ENCODE measurements around the gene LRRC70. TPM values are rescaled to one million over a fixed set of nuclear protein-coding genes. Genes with fewer than 3 reads are reported as not detected.

Gene LRRC70
- polyA plus RNA-seq, 4 donors: 1.4 to 4.9 (median 3.0) TPM; not detected in 1

DNA sequence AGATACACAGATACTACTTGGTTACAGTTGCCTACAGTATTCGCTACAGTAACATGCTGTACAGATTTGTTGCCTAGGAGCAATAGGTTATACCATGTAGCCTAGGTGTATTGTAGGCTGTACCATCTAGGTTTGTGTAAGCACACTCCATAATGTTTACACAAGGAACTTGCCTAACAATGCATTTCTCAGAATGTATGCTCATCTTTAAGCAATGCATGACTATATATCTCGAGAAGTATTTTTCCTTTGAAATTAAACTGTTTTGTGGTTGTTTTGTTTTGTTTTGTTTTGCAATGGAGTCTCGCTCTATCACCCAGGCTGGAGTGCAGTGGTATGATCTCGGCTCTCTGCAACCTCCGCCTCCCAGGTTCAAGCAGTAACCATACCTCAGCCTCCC, 25.3 kb downstream of the LRRC70 start:
- Histone ChIP-seq H3K9me3 (ENCODE audit: control insufficient read depth in 2 of 2, insufficient read depth in 1 of 2, low read depth in 1 of 2, low read length in 1 of 2) (no peaks in the 10 kb centered on the region), H3K27me3 (ENCODE audit: control insufficient read depth in 3 of 3, insufficient read depth in 3 of 3, low read length in 3 of 3) (no peaks in the 10 kb centered on the region), H3K4me1 (ENCODE audit: control insufficient read depth in 3 of 3, insufficient read depth in 2 of 3, low read depth in 1 of 3, low read length in 2 of 3) (no peaks in the 10 kb centered on the region), H3K4me3 (ENCODE audit: low read depth in 1 of 3, low read length in 3 of 3) (no peak overlapping the region), H3K27ac (ENCODE audit: low read depth in 1 of 3, low read length in 2 of 3) (no peak overlapping the region), H3K36me3 (ENCODE audit: control insufficient read depth in 3 of 3, insufficient read depth in 2 of 3, low read depth in 1 of 3, low read length in 3 of 3) (peaks cover 0 to 2% (median 1%) of the 10 kb centered on the region in 3 donors)
- DNase-seq (no peak), FAIRE-seq (no peak)
- 98% methylated on average over 5 of the region's 5 CpGs for WGBS, 3 donors

DNA sequence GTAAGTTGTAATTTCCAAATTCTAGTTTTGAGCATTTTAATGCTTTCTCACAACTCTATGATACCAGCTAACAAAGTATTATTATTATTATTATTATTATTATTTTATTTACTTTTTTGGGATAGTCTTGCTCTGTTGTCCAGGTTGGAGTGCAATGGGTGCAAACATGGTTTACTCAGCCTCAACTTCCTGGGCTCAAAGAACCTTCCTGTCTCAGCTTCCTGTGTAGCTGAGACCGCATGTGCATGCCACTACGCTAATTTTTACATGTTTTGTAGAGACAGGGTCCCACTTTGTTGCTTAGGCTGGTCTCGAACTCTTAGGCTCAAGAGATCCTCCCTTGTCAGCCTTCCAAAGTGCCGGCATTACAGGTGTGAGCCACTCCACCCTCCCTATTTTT, 27.0 kb downstream of the LRRC70 start:
- WGBS, 3 donors: 91 to 97% (median 93%) methylated on average over 4 of the region's 4 CpGs
- Histone ChIP-seq H3K27ac (ENCODE audit: low read depth in 1 of 3, low read length in 2 of 3) (no peak overlapping the region), H3K9me3 (ENCODE audit: control insufficient read depth in 2 of 2, insufficient read depth in 1 of 2, low read depth in 1 of 2, low read length in 1 of 2) (no peaks in the 10 kb centered on the region), H3K4me1 (ENCODE audit: control insufficient read depth in 3 of 3, insufficient read depth in 2 of 3, low read depth in 1 of 3, low read length in 2 of 3) (no peaks in the 10 kb centered on the region), H3K4me3 (ENCODE audit: low read depth in 1 of 3, low read length in 3 of 3) (no peak overlapping the region), H3K36me3 (ENCODE audit: control insufficient read depth in 3 of 3, insufficient read depth in 2 of 3, low read depth in 1 of 3, low read length in 3 of 3) (peaks cover 0 to 7% (median 1%) of the 10 kb centered on the region in 3 donors), H3K27me3 (ENCODE audit: control insufficient read depth in 3 of 3, insufficient read depth in 3 of 3, low read length in 3 of 3) (no peaks in the 10 kb centered on the region)
- DNase-seq (no peak), FAIRE-seq (peak; percentile 36)

DNA sequence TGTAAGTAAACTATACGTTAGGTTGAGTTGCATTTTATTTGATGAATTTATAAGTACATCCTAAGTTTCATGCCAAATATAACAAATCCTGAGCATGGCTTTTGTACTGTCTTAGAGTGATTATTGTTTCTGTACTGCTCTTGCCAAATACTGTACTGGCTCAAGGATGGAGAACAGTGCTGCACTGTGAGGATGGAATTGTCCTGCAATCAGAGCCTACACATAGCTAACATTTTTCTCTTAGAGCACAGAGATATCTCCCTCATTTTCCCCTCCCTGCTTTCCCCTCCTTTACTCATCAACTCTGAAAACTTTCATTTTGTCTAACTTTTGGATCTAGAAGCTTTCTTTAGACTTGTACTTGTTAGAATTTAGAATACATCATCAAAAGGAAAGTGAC, 28.3 kb downstream of the LRRC70 start:
- H3K27me3 ChIP-seq (ENCODE audit: control insufficient read depth in 3 of 3, insufficient read depth in 3 of 3, low read length in 3 of 3): no peaks in the 10 kb centered on the region
- H3K9me3 ChIP-seq (ENCODE audit: control insufficient read depth in 2 of 2, insufficient read depth in 1 of 2, low read depth in 1 of 2, low read length in 1 of 2): no peaks in the 10 kb centered on the region
- H3K4me1 ChIP-seq (ENCODE audit: control insufficient read depth in 3 of 3, insufficient read depth in 2 of 3, low read depth in 1 of 3, low read length in 2 of 3): no peaks in the 10 kb centered on the region
- peaks cover 0 to 7% (median 1%) of the 10 kb centered on the region in 3 donors for H3K36me3 ChIP-seq (ENCODE audit: control insufficient read depth in 3 of 3, insufficient read depth in 2 of 3, low read depth in 1 of 3, low read length in 3 of 3)
- WGBS, 3 donors: 76 to 94% (median 88%) methylated on average over 1 of the region's 1 CpG
- no peak for FAIRE-seq
- no peak for DNase-seq
- H3K4me3 ChIP-seq (ENCODE audit: low read depth in 1 of 3, low read length in 3 of 3): no peak overlapping the region
- no peak overlapping the region for H3K27ac ChIP-seq (ENCODE audit: low read depth in 1 of 3, low read length in 2 of 3)

DNA sequence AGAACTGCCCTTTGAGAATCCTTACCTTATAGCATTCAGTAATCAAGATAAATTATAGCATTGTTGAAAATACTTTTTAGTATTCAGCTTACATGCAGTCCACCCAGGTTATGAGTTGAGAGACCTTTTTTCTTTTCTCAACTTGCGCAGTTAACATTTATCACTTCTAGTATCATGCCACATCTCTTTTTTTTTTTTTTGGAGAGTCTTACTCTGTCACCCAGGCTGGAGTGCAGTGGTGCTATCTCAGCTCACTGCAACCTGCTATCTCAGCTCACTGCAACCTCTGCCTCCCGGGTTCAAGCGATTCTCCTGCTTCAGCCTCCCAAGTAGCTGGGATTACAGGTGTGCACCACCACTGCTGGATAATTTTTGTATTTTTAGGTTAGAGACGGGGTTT, 29.0 kb downstream of the LRRC70 start:
- H3K4me1 ChIP-seq (ENCODE audit: control insufficient read depth in 3 of 3, insufficient read depth in 2 of 3, low read depth in 1 of 3, low read length in 2 of 3): no peaks in the 10 kb centered on the region
- FAIRE-seq: no peak

DNA sequence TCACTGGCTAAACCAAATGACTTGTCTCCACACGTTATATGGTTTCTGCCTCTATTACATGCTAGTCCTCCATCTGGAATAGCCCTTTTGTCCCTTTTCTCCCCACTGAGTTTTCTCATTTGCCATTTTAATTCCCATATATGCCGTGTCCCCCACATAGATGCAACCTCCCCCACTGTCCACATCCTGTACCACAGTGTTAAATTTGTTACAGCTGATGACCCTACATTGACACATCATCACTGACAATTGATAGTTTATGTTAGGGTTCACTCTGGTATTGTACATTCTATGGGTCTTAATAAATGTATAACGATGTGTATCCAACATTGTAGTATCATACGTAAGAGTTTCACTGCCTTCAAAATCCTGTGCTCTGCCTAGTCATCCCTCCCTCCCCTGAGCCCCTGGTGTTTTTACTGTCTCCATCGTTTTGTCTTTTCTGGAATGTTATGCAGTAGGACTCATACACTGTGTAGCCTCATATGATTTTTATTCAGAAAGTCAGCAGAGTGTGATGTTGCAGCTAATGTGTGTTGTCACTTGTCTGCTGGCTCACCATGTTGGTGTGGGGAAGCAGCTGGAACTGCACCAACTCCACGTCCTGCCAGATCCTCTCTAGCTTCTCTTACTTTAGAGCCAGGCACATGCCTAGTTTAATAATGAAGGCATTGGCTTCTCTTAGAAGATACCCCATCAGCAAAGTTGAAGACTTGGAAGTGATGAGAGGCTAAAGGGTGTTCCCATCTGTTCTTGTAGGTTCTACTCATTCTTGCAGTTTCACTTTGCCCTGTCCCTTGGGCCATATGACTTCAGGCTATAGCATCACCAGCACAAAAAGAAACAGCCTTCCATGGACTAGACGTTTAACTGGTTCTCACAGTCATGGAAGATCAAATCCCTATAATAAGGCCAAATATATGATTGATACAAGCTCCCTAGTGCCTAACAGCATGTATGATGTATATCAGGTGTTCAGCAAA, 30.2 kb downstream of the LRRC70 start:
- Histone ChIP-seq H3K4me3 (ENCODE audit: low read depth in 1 of 3, low read length in 3 of 3) (no peak overlapping the region), H3K9me3 (ENCODE audit: control insufficient read depth in 2 of 2, insufficient read depth in 1 of 2, low read depth in 1 of 2, low read length in 1 of 2) (no peaks in the 10 kb centered on the region), H3K27me3 (ENCODE audit: control insufficient read depth in 3 of 3, insufficient read depth in 3 of 3, low read length in 3 of 3) (no peaks in the 10 kb centered on the region), H3K27ac (ENCODE audit: low read depth in 1 of 3, low read length in 2 of 3) (no peak overlapping the region), H3K36me3 (ENCODE audit: control insufficient read depth in 3 of 3, insufficient read depth in 2 of 3, low read depth in 1 of 3, low read length in 3 of 3) (peaks cover 0 to 7% (median 0%) of the 10 kb centered on the region in 3 donors), H3K4me1 (ENCODE audit: control insufficient read depth in 3 of 3, insufficient read depth in 2 of 3, low read depth in 1 of 3, low read length in 2 of 3) (no peaks in the 10 kb centered on the region)
- no peak for FAIRE-seq
- WGBS, 3 donors: 94% methylated on average over 7 of the region's 7 CpGs
- DNase-seq: no peak

More for the DNA sequence above, 29.0 kb downstream of the LRRC70 start:
- Histone ChIP-seq H3K9me3 (ENCODE audit: control insufficient read depth in 2 of 2, insufficient read depth in 1 of 2, low read depth in 1 of 2, low read length in 1 of 2) (no peaks in the 10 kb centered on the region), H3K27me3 (ENCODE audit: control insufficient read depth in 3 of 3, insufficient read depth in 3 of 3, low read length in 3 of 3) (no peaks in the 10 kb centered on the region), H3K36me3 (ENCODE audit: control insufficient read depth in 3 of 3, insufficient read depth in 2 of 3, low read depth in 1 of 3, low read length in 3 of 3) (peaks cover 0 to 7% (median 1%) of the 10 kb centered on the region in 3 donors), H3K27ac (ENCODE audit: low read depth in 1 of 3, low read length in 2 of 3) (no peak overlapping the region), H3K4me3 (ENCODE audit: low read depth in 1 of 3, low read length in 3 of 3) (no peak overlapping the region)
- WGBS, 3 donors: 96 to 98% (median 97%) methylated on average over 4 of the region's 4 CpGs
- no peak for DNase-seq

DNA sequence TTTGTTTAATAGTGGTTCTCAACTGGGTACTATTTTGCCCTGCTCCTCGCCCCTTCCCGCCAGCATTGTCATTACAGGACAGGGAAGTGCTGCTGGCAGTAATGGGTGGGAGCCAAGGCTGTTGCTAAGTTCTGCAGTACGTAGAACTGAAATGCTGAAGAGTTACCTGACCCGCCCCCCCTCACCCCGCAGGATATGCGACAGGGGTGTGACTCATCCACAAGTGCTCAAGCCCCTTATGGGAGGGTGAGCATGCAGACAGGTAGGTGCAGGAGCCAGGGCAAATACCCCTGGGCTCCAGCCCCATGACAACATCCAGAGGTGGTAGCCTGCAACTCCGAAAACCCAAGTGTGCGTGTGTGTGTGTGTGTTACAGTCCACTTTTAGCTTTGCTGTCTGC, 35.7 kb downstream of the LRRC70 start:
- Histone ChIP-seq H3K9me3 (ENCODE audit: control insufficient read depth in 2 of 2, insufficient read depth in 1 of 2, low read depth in 1 of 2, low read length in 1 of 2) (peaks cover 0 to 9% of the 10 kb centered on the region in 2 donors), H3K27me3 (ENCODE audit: control insufficient read depth in 3 of 3, insufficient read depth in 3 of 3, low read length in 3 of 3) (no peaks in the 10 kb centered on the region), H3K4me1 (ENCODE audit: control insufficient read depth in 3 of 3, insufficient read depth in 2 of 3, low read depth in 1 of 3, low read length in 2 of 3) (no peaks in the 10 kb centered on the region), H3K36me3 (ENCODE audit: control insufficient read depth in 3 of 3, insufficient read depth in 2 of 3, low read depth in 1 of 3, low read length in 3 of 3) (peaks cover 0 to 14% (median 0%) of the 10 kb centered on the region in 3 donors), H3K27ac (ENCODE audit: low read depth in 1 of 3, low read length in 2 of 3) (no peak overlapping the region), H3K4me3 (ENCODE audit: low read depth in 1 of 3, low read length in 3 of 3) (no peak overlapping the region)
- DNase-seq (no peak), FAIRE-seq (no peak)
- WGBS, 3 donors: 94 to 96% (median 95%) methylated on average over 8 of the region's 8 CpGs

DNA sequence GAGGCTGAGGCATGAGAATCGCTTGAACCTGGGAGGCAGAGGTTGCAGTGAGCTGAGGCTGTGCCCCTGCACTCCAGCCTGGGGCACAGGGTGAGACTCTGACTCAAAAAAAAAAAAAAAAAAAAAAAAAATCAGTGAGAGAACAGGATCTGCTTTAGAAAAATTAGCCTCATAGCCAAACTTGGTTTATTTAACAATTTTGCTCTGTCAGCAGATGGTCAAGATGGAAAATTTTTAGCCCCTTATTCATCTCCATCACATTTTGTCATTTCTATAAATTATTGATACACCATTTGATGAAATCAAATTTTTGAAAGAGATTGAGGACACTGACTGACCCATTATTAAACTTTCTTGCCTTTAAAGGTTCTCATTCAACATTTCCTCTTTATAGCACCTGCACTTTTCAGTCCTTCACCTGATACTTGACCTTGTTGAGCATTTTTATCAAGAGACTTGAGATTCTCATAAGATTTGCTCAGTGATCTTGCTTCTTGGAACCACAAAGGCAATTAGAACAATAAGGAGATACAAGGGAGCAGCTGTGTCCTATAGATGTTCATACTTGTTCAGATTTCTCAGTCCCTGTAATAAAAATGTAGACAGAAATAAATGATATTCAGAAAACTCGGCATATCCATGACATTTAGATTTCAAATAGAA, 38.1 kb downstream of the LRRC70 start:
- FAIRE-seq: no peak
- peaks cover 0 to 9% of the 10 kb centered on the region in 2 donors for H3K9me3 ChIP-seq (ENCODE audit: control insufficient read depth in 2 of 2, insufficient read depth in 1 of 2, low read depth in 1 of 2, low read length in 1 of 2)
- no peaks in the 10 kb centered on the region for H3K4me1 ChIP-seq (ENCODE audit: control insufficient read depth in 3 of 3, insufficient read depth in 2 of 3, low read depth in 1 of 3, low read length in 2 of 3)
- peaks cover 0 to 9% (median 0%) of the 10 kb centered on the region in 3 donors for H3K36me3 ChIP-seq (ENCODE audit: control insufficient read depth in 3 of 3, insufficient read depth in 2 of 3, low read depth in 1 of 3, low read length in 3 of 3)
- H3K4me3 ChIP-seq (ENCODE audit: low read depth in 1 of 3, low read length in 3 of 3): no peak overlapping the region
- H3K27ac ChIP-seq (ENCODE audit: low read depth in 1 of 3, low read length in 2 of 3): no peak overlapping the region
- 94 to 99% (median 98%) methylated on average over 2 of the region's 2 CpGs for WGBS, 3 donors
- H3K27me3 ChIP-seq (ENCODE audit: control insufficient read depth in 3 of 3, insufficient read depth in 3 of 3, low read length in 3 of 3): no peaks in the 10 kb centered on the region
- DNase-seq: no peak

DNA sequence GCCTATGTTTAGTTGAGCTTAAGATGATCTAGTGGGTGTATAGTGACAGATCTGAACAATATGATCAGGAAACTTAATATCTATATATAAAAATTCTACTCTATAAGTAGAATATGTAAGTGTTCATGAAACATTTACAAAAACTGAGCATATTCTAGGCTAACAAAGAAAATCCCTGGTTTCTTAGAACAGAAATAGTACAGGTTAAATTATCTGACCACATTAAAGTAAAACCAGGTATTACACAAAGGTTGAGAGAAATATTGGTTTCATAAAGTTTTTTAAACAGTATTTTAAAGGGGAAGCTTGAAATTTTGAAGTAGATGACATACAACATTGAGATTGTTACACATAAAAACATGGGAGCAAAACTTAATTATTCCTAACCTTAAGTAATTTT, 39.3 kb downstream of the LRRC70 start:
- Histone ChIP-seq H3K4me1 (ENCODE audit: control insufficient read depth in 3 of 3, insufficient read depth in 2 of 3, low read depth in 1 of 3, low read length in 2 of 3) (no peaks in the 10 kb centered on the region), H3K27me3 (ENCODE audit: control insufficient read depth in 3 of 3, insufficient read depth in 3 of 3, low read length in 3 of 3) (no peaks in the 10 kb centered on the region), H3K9me3 (ENCODE audit: control insufficient read depth in 2 of 2, insufficient read depth in 1 of 2, low read depth in 1 of 2, low read length in 1 of 2) (peaks cover 0 to 9% of the 10 kb centered on the region in 2 donors), H3K4me3 (ENCODE audit: low read depth in 1 of 3, low read length in 3 of 3) (no peak overlapping the region), H3K36me3 (ENCODE audit: control insufficient read depth in 3 of 3, insufficient read depth in 2 of 3, low read depth in 1 of 3, low read length in 3 of 3) (peaks cover 0 to 9% (median 0%) of the 10 kb centered on the region in 3 donors), H3K27ac (ENCODE audit: low read depth in 1 of 3, low read length in 2 of 3) (no peak overlapping the region)
- DNase-seq (no peak), FAIRE-seq (peak; percentile 89)
